ENCODE results near the gene PTPRR.

GRCh38 chr12:70892593-70892992, 27.9 kb downstream of the PTPRR start:
- TF ChIP-seq NKX3-1 (CRISPR knock-in tag; IDR thresholded peaks at IDR 0.05) (no peak), CREB1 (IDR thresholded peaks at IDR 0.05) (no peak), CREB1 (CRISPR knock-in tag; IDR thresholded peaks at IDR 0.05) (no peak), TAF1 (CRISPR knock-in tag; IDR thresholded peaks at IDR 0.05) (no peak), RBAK (CRISPR knock-in tag; IDR thresholded peaks at IDR 0.05) (no peak), ZNF850 (CRISPR knock-in tag; conservative IDR thresholded peaks at IDR 0.05) (no peak), PCBP1 (IDR thresholded peaks at IDR 0.05; ENCODE audit: borderline replicate concordance, low read depth, low read length) (no peak), TCF7L2 (IDR thresholded peaks at IDR 0.05; ENCODE audit: low read depth, low read length) (no peak), ZNF234 (CRISPR knock-in tag; conservative IDR thresholded peaks at IDR 0.05) (no peak), SIN3A (IDR thresholded peaks at IDR 0.05; ENCODE audit: borderline replicate concordance, low read depth, low read length) (no peak)
- TF ChIP-seq, protein P1, sequence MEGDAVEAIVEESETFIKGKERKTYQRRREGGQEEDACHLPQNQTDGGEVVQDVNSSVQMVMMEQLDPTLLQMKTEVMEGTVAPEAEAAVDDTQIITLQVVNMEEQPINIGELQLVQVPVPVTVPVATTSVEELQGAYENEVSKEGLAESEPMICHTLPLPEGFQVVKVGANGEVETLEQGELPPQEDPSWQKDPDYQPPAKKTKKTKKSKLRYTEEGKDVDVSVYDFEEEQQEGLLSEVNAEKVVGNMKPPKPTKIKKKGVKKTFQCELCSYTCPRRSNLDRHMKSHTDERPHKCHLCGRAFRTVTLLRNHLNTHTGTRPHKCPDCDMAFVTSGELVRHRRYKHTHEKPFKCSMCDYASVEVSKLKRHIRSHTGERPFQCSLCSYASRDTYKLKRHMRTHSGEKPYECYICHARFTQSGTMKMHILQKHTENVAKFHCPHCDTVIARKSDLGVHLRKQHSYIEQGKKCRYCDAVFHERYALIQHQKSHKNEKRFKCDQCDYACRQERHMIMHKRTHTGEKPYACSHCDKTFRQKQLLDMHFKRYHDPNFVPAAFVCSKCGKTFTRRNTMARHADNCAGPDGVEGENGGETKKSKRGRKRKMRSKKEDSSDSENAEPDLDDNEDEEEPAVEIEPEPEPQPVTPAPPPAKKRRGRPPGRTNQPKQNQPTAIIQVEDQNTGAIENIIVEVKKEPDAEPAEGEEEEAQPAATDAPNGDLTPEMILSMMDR (CRISPR knock-in tag; IDR thresholded peaks at IDR 0.05) = no peak

All from HepG2 (cell line).